ELF-1 (cell line): ENCODE measurements around the gene WFDC8.

ENCODE experiments used
- DNase-seq: peaks from one replicate; pipeline ENCODE4 v3.0.0-alpha.2; 2016; ENCODE audit warnings: low read depth, low spot score

The WFDC8 gene

DNA sequence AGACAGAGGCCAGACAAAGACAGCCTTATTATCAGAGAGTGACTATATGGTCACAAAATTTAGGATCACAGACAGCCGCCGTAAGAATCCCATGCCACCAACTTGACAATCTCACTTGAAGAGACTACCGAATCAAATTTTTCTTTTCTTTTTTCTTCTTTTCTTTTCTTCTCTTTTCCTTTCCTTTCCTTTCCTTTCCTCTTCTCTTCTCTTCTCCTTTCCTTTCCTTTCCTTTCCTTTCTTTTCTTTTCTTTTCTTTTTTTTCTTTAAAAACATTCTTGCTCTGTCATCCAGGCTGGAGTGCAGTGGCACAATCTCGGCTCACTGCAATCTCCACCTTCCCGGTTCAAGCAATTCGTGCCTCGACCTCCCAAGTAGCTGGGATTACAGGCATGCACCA lies 30.7 kb downstream of the WFDC8 start:
- no peak for DNase-seq

DNA sequence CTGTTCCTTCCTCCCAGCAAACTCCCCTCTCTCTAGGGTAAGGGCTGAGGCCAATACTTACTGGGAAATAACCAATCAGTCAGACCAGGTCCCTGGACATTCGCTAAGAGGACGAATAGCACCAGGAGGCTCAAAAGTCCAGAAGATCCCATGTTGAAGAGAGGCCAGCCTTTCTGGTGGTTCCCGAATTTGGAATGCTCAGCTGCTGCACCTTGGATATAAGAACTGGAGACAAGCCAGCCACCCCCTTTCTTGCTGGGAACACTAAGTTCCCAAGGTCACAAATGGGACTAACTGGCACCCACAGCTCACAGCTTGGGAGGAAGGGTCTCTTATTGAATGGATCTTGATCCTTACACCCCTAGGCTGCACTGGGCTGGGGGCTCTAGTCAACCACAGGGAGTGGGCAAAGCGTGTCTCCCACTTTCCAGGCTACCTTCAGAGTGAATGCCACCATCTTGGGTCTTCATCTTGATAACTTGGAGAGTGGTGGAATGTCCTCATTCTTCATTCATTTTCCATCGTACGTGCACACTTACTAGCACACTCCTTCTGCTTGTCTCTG lies 31.8 kb downstream of the WFDC8 start, which contains the start of gene EPPIN:
EPPIN (minus strand) TSS at position 196 of the 565 bp plus-strand sequence; CDS start at position 152, 44 bp downstream.
- no peak for DNase-seq

GRCh38 chr20:45545754-45546453 lies 33.2 kb downstream of the WFDC8 start:
- DNase-seq = peak; percentile 23

- no peak for DNase-seq
Observed at GRCh38 chr20:45545351-45545750, 33.7 kb downstream of the WFDC8 start.

- no peak for DNase-seq
Observed at GRCh38 chr20:45539382-45539781, 39.7 kb downstream of the WFDC8 start, which contains the start of gene WFDC6. Gene WFDC6 (minus strand): TSS chr20:45539482. CDS start chr20:45539407, 75 bp downstream.

GRCh38 chr20:45538209-45538799 lies 40.8 kb downstream of the WFDC8 start:
- DNase-seq = peak; percentile 60

DNA sequence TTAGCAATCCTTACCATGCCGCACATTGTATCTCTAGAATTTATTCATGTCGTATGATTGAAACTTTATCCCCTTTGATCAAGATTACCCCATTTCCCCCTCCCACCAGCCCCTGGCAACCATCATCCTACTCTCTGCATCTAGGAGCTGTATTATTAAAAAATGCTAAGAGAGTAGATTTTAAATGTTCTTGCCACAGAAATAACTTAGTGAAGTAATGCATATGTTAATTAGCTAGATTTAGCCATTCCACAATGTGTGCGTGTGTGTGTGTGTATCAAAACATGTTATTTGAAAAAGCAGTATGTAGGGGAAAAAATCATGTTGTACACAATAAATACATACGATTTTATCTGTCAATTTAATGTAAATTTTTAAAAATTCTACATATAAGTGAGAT lies 51.8 kb downstream of the WFDC8 start:
- DNase-seq = no peak

DNA sequence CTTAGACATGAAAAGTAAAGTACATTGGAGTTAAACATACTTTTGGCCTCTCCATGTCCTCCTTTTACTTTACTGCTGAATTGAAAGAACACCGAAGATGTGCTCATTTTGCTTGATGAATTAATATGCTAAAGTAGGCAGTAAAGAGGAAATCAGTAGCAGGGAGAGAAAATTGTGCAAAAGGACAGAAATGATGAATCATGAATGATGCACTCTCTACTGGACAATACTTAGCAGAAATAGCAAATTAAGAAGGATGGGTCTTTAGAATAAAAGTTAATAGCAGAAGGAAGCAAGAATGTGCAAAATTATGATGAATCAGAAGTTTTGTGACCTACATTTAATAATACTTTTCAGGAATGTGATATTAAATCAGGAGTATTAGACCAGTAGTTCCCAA lies 55.3 kb downstream of the WFDC8 start:
- no peak for DNase-seq

GRCh38 chr20:45518282-45518681 lies 60.8 kb downstream of the WFDC8 start:
- DNase-seq = no peak

GRCh38 chr20:45515147-45515913 lies 63.8 kb downstream of the WFDC8 start, which contains the start of gene SPINT3:
Gene SPINT3 (minus strand): TSS chr20:45515622. CDS start chr20:45515608, 14 bp downstream.
- no peak for DNase-seq

GRCh38 chr20:45510242-45510862 lies 68.7 kb downstream of the WFDC8 start:
- no peak for DNase-seq

GRCh38 chr20:45509091-45509490 lies 70.0 kb downstream of the WFDC8 start:
- no peak for DNase-seq

GRCh38 chr20:45508068-45508886 lies 70.8 kb downstream of the WFDC8 start:
- no peak for DNase-seq

- DNase-seq = no peak
Observed at GRCh38 chr20:45507011-45507820, 71.9 kb downstream of the WFDC8 start.

DNA sequence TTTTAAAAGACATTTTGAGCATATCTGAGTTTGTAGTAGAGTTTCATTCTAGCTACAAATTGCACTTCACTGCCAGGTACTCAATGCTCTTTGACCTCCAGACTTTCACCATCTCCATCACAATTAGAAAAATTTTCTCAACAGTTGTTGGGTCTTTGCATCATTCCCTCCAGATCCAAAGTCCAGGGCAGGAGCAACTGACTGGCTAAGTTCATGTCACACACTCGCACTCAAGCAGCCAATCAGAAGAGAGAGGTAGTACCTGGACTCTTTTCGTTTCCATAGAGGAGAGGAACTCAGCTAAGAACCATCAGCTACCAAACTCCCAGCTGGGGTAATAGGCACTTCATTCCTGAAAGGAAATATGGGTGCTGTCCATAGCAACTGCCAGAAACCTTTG lies 72.7 kb downstream of the WFDC8 start:
- DNase-seq = no peak

- no peak for DNase-seq
Observed at GRCh38 chr20:45503403-45503802, 75.7 kb downstream of the WFDC8 start.

DNA sequence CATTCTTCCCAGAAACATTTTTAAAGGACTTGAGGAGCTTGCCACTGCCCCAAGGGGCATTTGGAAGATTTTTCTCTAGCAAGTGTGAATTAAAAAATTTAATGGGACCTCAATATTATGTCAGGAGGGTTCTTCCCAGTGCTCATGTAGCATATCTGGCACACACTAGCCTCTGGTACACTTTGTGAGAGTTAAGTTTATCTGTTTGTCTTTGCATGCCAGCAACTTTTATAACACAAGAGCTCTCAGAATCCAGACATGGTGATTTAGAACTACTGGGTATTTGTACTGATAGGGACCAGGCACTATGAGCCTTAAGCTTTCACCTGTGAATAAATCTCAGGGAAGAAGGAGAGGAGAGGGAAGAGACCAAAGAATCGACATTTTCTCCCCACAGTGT lies 76.5 kb downstream of the WFDC8 start:
- no peak for DNase-seq
